ENCODE data around the gene SDR42E2.

GRCh38 chr16:22151246-22151998, 10.9 kb upstream of the SDR42E2 start:
- TF ChIP-seq CTCF (IDR thresholded peaks at IDR 0.05; ENCODE audit: low read depth, low read length, poor library complexity, severe bottlenecking) (no peak), EZH2phosphoT487 (IDR thresholded peaks at IDR 0.05; ENCODE audit: borderline replicate concordance, low read length) (no peak)

Measured in DOHH2 (cell line).